ENCODE data around the gene EYS. TPM values are rescaled to one million over a fixed set of nuclear protein-coding genes. Genes with fewer than 3 reads are reported as not detected.

The EYS gene
- total RNA-seq, 1 donor from 2014 or later, result not detected

- no peak overlapping the region for H3K27ac Mint-ChIP-seq (ENCODE audit: unreplicated experiment)
Observed at GRCh38 chr6:64969139-64969538, 737.9 kb downstream of the EYS start.

DNA sequence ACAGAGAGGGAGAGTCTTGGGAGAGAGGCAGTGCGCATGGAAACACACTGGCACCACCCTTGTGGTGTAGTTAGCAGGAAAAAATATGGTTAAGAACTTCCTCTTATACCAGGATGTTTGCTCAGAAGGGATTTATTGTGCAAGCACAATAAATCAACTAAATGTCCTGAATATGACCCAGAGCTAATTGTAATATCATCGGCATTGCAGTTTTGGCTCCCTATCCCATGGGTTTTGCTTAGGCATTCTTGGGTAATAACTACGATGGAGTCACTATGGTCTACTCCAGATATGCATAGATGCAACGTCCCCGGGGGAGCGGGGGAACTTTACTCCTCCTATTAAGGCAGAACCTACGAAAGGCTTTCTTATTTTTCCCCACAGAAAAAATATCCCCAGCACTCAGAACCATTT, 751.6 kb downstream of the EYS start:
- no peak for DNase-seq (ENCODE audit: low spot score)
- H3K36me3 Mint-ChIP-seq (ENCODE audit: low read depth, unreplicated experiment), result no peaks in the 10 kb centered on the region
- H3K27ac Mint-ChIP-seq (ENCODE audit: unreplicated experiment), result no peak overlapping the region
- no peak overlapping the region for H3K4me3 Mint-ChIP-seq (ENCODE audit: unreplicated experiment)
- TF ChIP-seq, protein P1, sequence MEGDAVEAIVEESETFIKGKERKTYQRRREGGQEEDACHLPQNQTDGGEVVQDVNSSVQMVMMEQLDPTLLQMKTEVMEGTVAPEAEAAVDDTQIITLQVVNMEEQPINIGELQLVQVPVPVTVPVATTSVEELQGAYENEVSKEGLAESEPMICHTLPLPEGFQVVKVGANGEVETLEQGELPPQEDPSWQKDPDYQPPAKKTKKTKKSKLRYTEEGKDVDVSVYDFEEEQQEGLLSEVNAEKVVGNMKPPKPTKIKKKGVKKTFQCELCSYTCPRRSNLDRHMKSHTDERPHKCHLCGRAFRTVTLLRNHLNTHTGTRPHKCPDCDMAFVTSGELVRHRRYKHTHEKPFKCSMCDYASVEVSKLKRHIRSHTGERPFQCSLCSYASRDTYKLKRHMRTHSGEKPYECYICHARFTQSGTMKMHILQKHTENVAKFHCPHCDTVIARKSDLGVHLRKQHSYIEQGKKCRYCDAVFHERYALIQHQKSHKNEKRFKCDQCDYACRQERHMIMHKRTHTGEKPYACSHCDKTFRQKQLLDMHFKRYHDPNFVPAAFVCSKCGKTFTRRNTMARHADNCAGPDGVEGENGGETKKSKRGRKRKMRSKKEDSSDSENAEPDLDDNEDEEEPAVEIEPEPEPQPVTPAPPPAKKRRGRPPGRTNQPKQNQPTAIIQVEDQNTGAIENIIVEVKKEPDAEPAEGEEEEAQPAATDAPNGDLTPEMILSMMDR (IDR thresholded peaks at IDR 0.05; ENCODE audit: unreplicated experiment), result no peak
- H3K4me1 Mint-ChIP-seq (ENCODE audit: unreplicated experiment), result no peaks in the 10 kb centered on the region
- no peaks in the 10 kb centered on the region for H3K27me3 Mint-ChIP-seq (ENCODE audit: unreplicated experiment)
- H3K9me3 Mint-ChIP-seq (ENCODE audit: unreplicated experiment), result no peaks in the 10 kb centered on the region

More at GRCh38 chr6:64969139-64969538, 737.9 kb downstream of the EYS start:
- no peaks in the 10 kb centered on the region for H3K4me1 Mint-ChIP-seq (ENCODE audit: unreplicated experiment)
- H3K36me3 Mint-ChIP-seq (ENCODE audit: low read depth, unreplicated experiment), result no peaks in the 10 kb centered on the region
- TF ChIP-seq, protein P1 (IDR thresholded peaks at IDR 0.05; ENCODE audit: unreplicated experiment), result no peak
- H3K4me3 Mint-ChIP-seq (ENCODE audit: unreplicated experiment), result no peak overlapping the region
- H3K27me3 Mint-ChIP-seq (ENCODE audit: unreplicated experiment), result no peaks in the 10 kb centered on the region
- H3K9me3 Mint-ChIP-seq (ENCODE audit: unreplicated experiment), result no peaks in the 10 kb centered on the region
- DNase-seq (ENCODE audit: low spot score), result no peak

DNA sequence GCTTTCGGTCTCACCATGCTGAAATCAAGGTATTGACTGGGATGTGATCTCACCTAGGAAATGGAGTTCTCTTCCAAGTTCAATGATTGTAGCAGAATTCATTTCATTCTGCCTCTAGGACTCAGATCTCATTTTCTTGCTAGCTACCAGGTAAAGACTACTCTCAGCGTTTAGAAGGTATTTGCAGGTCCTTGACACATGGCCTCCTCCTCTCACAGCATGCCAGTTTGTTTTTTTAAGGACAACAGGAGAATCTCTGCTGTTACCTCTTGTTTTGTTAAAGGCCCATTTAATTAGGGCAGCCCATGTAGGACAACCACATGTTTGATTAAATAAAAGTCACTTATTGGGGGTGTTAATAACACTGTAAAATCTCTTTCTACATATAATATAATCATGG, 757.8 kb downstream of the EYS start:
- TF ChIP-seq, protein P1 (IDR thresholded peaks at IDR 0.05; ENCODE audit: unreplicated experiment), result no peak
- Mint-ChIP-seq H3K27me3 (ENCODE audit: unreplicated experiment) (no peaks in the 10 kb centered on the region), H3K4me3 (ENCODE audit: unreplicated experiment) (no peak overlapping the region), H3K27ac (ENCODE audit: unreplicated experiment) (no peak overlapping the region), H3K9me3 (ENCODE audit: unreplicated experiment) (peaks cover 4% of the 10 kb centered on the region), H3K4me1 (ENCODE audit: unreplicated experiment) (no peaks in the 10 kb centered on the region), H3K36me3 (ENCODE audit: low read depth, unreplicated experiment) (no peaks in the 10 kb centered on the region)
- no peak for DNase-seq (ENCODE audit: low spot score)

DNA sequence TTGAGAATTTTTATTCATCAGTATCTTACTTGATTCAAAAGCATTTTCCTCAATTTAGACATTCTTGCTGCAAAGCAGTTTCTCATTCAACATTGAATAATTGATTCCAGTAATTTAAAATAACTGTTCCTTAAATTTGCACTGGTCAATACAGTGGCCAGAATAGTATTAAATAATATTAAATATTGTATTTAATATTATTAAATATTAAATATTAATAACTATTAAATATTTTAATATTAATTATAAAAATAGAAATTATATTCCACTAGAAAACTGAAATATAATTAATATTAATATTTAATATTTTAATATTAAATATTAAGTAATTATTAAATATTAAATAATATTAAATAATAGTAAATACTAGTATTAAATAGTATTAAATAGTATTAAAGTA, 758.8 kb downstream of the EYS start:
- no peak overlapping the region for H3K4me3 Mint-ChIP-seq (ENCODE audit: unreplicated experiment)
- H3K27ac Mint-ChIP-seq (ENCODE audit: unreplicated experiment), result no peak overlapping the region
- H3K4me1 Mint-ChIP-seq (ENCODE audit: unreplicated experiment), result no peaks in the 10 kb centered on the region
- no peaks in the 10 kb centered on the region for H3K27me3 Mint-ChIP-seq (ENCODE audit: unreplicated experiment)
- TF ChIP-seq, protein P1 (IDR thresholded peaks at IDR 0.05; ENCODE audit: unreplicated experiment), result no peak
- no peaks in the 10 kb centered on the region for H3K36me3 Mint-ChIP-seq (ENCODE audit: low read depth, unreplicated experiment)
- no peak for DNase-seq (ENCODE audit: low spot score)
- H3K9me3 Mint-ChIP-seq (ENCODE audit: unreplicated experiment), result peaks cover 4% of the 10 kb centered on the region

DNA sequence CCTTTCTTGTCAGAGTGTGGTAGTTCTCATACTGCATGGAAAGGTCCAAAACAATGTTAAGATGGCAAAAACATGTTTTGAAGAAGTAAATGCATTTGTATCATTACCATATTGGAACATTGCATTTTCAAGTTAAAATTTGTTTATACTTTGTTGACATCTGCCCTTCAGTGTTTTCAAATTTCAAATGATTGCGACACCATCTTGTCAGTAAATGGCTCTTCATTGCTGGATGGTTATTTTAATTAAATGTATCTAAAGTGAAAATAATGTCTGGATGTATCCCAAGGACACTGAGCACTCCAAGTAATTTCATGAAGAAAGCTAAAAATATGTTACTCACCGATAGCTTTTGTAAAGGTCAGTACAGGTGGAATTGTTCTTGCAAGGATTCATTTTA, 761.6 kb downstream of the EYS start:
- Mint-ChIP-seq H3K4me1 (ENCODE audit: unreplicated experiment) (no peaks in the 10 kb centered on the region), H3K27me3 (ENCODE audit: unreplicated experiment) (no peaks in the 10 kb centered on the region), H3K27ac (ENCODE audit: unreplicated experiment) (no peak overlapping the region), H3K4me3 (ENCODE audit: unreplicated experiment) (no peak overlapping the region), H3K9me3 (ENCODE audit: unreplicated experiment) (peaks cover 4% of the 10 kb centered on the region), H3K36me3 (ENCODE audit: low read depth, unreplicated experiment) (no peaks in the 10 kb centered on the region)
- TF ChIP-seq, protein P1 (IDR thresholded peaks at IDR 0.05; ENCODE audit: unreplicated experiment), result no peak
- DNase-seq (ENCODE audit: low spot score), result no peak

Data from endothelial cell (in vitro differentiated cells).